ENCODE data around the gene LRRC75B. TPM values are rescaled to one million over a fixed set of nuclear protein-coding genes. Genes with fewer than 3 reads are reported as not detected.
A peak's percentile ranks its signal among the peaks of the same experiment; 100 is the strongest.

The LRRC75B gene
- total and polyA plus RNA-seq, 2 of the 13 experiments (the other 11 are each of a cell fraction or from before 2014, with no cell fraction given): 11.8 to 34.8 TPM

- ChIA-PET CTCF (ENCODE audit: low intra/inter-chr PET ratio, low total read pairs) (no interaction called here), POLR2A (interaction anchor here (1.6 to 5.7 kb wide), 5 partner anchors 7 to 41 kb away, joined by 4 to 69 read pairs (median 66); partner anchors contain the start of genes GGT1, GUCD1 and SNRPD3)
- no peak for DNase-seq (ENCODE audit: low spot score)
- ATAC-seq: no peak
- H3K27ac ChIP-seq (ENCODE audit: extremely low read length, insufficient read depth, low read length): no peak overlapping the region
- WGBS (ENCODE audit: low lambda C conversion rate): 100% methylated on average over 1 of the region's 6 CpGs
- peak overlapping the region; percentile 94; the same call in 1 of the 2 replicates for H3K9ac ChIP-seq (ENCODE audit: insufficient read depth, low read depth, low read length)
- intact Hi-C loops (cut with micrococcal nuclease; ENCODE audit: unreplicated experiment) (no loop called here), in situ Hi-C loops (cut with HindIII; ENCODE audit: extremely low pct_ligation_motif_present, low pct_unique_long_range_greater_than_20kb) (loop anchor here (5.0 kb wide), 1 partner anchor 34 kb away; the partner anchor contains the start of genes GUCD1 and SNRPD3)
- BruUV-seq (replicated peaks): no TSS peak
- no peaks in the 10 kb centered on the region; a peak in 1 of 5 replicates for H3K27me3 ChIP-seq (ENCODE audit: control insufficient read depth in 1 of 2, insufficient read depth in 2 of 2, low read length in 2 of 2)
- H3K9me3 ChIP-seq (ENCODE audit: low read length): no peaks in the 10 kb centered on the region
- peaks cover 10% of the 10 kb centered on the region for H3K79me2 ChIP-seq (ENCODE audit: insufficient read depth, low read length)
- TF ChIP-seq ZNF564 (CRISPR knock-in tag; IDR thresholded peaks at IDR 0.05): no peak
- no peak for TF ChIP-seq DNMT3B (CRISPR knock-in tag; conservative IDR thresholded peaks at IDR 0.05)
- TF ChIP-seq ZNF777 (CRISPR knock-in tag; IDR thresholded peaks at IDR 0.05): 0 out of 2 replicates have a peak, but pooled peaks have one; percentile 17
- TF ChIP-seq AGO2 (optimal IDR thresholded peaks at IDR 0.05; ENCODE audit: low read depth, low read length): peak; percentile 9
- 0 out of 2 replicates have a peak, but pooled peaks have one; percentile 20 for TF ChIP-seq MYC (CRISPR knock-in tag; IDR thresholded peaks at IDR 0.05; ENCODE audit: borderline replicate concordance)
- no peak for TF ChIP-seq ZNF850 (CRISPR knock-in tag; conservative IDR thresholded peaks at IDR 0.05)
- no peak for TF ChIP-seq GABPA (IDR thresholded peaks at IDR 0.05; ENCODE audit: low read depth, low read length)
- TF ChIP-seq GABPA (CRISPR knock-in tag; IDR thresholded peaks at IDR 0.05; ENCODE audit: low read depth): no peak
- peaks cover 80% of the 10 kb centered on the region for H3K4me1 ChIP-seq (ENCODE audit: insufficient read depth, low read length)
- no peaks in the 10 kb centered on the region for H4K20me1 ChIP-seq (ENCODE audit: insufficient read depth, low read length)
- FAIRE-seq: no peak
- H3K4me3 ChIP-seq (replicated peaks in 1 of 3; ENCODE audit: insufficient read depth in 1 of 3, low read depth in 2 of 3, low read length in 3 of 3): peak overlapping the region in 1 of 3 experiments; percentile 88; a peak in 1 of 6 replicates
- peak overlapping the region; percentile 95 for H3K4me2 ChIP-seq (ENCODE audit: low read depth, low read length)
- peaks cover 6 to 19% of the 10 kb centered on the region in 2 experiments; a peak in 4 of 5 replicates for H3K36me3 ChIP-seq (replicated peaks in 1 of 2; ENCODE audit: control insufficient read depth in 1 of 2, insufficient read depth in 2 of 2, low read length in 2 of 2)
- no peak overlapping the region for H2AFZ ChIP-seq (ENCODE audit: low read length)
Observed at GRCh38 chr22:24591286-24591830, 1.5 kb downstream of the LRRC75B start.

Data from HepG2 (cell line).